Activated T-helper 2 cell treated with anti-CD3 and anti-CD28 coated beads, Interferon-gamma antibody, Interleukin-2, Interleukin-4, amounts not matched to agents 10 μg/mL and 5 μg/mL and 100 μg/mL, durations not matched to agents 14 hours and 24 hours and 36 hours (primary cell): ENCODE data around the gene UVSSA. TPM values are rescaled to one million over a fixed set of nuclear protein-coding genes. Genes with fewer than 3 reads are reported as not detected.

ENCODE experiments used
- DNase-seq: peaks from one replicate; pipeline ENCODE4 v3.0.0; 2021; ENCODE audit warnings: low spot score
- H3K27ac Mint-ChIP-seq: one replicate; pipeline ENCODE4 v1.8.0; 2021; ENCODE audit warnings: mixed read lengths
- H3K27me3 Mint-ChIP-seq: one replicate; pipeline ENCODE4 v1.8.0; 2021; ENCODE audit warnings: low read depth, mixed read lengths
- H3K36me3 Mint-ChIP-seq: one replicate; pipeline ENCODE4 v1.8.0; 2021; ENCODE audit warnings: low read depth, mixed read lengths
- H3K4me1 Mint-ChIP-seq: one replicate; pipeline ENCODE4 v1.8.0; 2021; ENCODE audit warnings: low read depth, mixed read lengths
- H3K4me3 Mint-ChIP-seq: one replicate; pipeline ENCODE4 v1.8.0; 2021; ENCODE audit warnings: low read depth, mild to moderate bottlenecking, moderate library complexity, mixed read lengths
- H3K9me3 Mint-ChIP-seq: one replicate; pipeline ENCODE4 v1.8.0; 2021; ENCODE audit warnings: mixed read lengths
- intact Hi-C: fragments of 100-400 bp; cut with micrococcal nuclease; formaldehyde crosslinking; loops from one replicate; pipeline ENCODE4 v1.15.1; 2023
- total RNA-seq: library from RNA; stranded (reverse); gene quantifications from 2 replicates; pipeline ENCODE4 v1.2.3, GENCODE V29; 2022

The UVSSA gene
- total RNA-seq, 1 donor from 2014 or later, result 23.5 TPM

DNA sequence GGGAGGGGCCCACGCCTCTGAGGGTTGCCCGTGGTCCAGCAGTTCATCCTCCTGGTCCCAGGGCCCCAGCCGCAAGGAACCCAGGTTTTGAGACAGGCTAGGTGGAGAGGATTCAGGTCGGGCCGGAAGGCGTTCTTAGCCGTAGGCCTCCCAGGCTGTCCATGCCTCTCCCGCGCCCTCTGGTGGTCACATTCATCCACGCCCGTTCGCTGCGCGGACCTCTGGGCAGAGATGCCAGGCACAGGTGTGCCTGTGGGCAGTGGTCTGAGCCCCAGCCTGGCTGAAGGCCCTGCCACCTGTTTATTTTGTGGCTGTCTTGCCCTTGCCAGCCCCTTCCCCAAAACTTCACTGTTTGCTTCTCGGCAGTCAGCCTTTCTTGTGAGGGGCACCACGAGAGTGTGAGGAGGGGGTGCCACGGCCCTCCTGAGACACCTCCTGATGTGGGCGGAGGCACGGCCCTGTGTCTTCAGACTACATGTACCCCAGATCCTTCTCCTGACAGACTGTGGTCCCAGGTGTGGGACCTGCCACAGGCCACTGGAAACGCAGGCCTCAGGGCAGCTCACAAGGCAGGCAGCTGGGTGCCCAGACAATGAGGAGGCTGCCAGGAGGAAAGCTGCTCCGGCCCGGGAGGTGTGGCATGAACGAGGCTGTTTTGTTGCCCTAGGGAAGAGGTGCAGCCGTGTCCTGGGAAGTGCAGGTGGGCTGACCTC, 5.0 kb downstream of the UVSSA start:
- Mint-ChIP-seq H3K4me3 (no peak overlapping the region), H3K27ac (peak overlapping the region; percentile 60), H3K36me3 (peaks cover 14% of the 10 kb centered on the region), H3K27me3 (no peaks in the 10 kb centered on the region), H3K4me1 (peaks cover 19% of the 10 kb centered on the region), H3K9me3 (no peaks in the 10 kb centered on the region)
- DNase-seq, result peak; percentile 83
- intact Hi-C loops, result loop anchor here (1.0 kb wide), 3 partner anchors 43 to 222 kb away; no protein-coding TSS in a partner anchor

DNA sequence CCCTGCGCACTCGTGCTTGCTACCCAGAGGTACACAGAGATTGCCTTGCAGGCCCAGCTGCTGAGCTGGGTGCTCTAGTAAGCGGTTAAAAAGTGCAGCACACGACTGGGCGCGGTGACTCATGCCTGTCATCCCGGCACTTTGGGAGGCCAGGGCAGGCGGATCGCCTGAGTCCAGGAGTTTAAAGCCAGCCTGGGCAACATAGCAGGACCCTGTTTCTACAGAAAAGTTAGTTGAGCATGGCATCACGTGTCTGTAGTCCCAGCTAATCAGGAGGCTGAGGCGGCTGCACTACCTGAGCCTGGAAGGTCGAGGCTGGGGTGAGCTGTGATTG, 5.5 kb downstream of the UVSSA start:
- Mint-ChIP-seq H3K27ac (no peak overlapping the region), H3K4me1 (peaks cover 19% of the 10 kb centered on the region), H3K9me3 (no peaks in the 10 kb centered on the region), H3K36me3 (peaks cover 14% of the 10 kb centered on the region), H3K4me3 (no peak overlapping the region), H3K27me3 (no peaks in the 10 kb centered on the region)
- no peak for DNase-seq
- intact Hi-C loops, result no loop called here

- Mint-ChIP-seq H3K27ac (no peak overlapping the region), H3K27me3 (no peaks in the 10 kb centered on the region), H3K36me3 (peaks cover 14% of the 10 kb centered on the region), H3K4me3 (no peak overlapping the region), H3K9me3 (no peaks in the 10 kb centered on the region), H3K4me1 (peaks cover 17% of the 10 kb centered on the region)
- intact Hi-C loops, result no loop called here
- DNase-seq, result no peak
These were observed 6.4 kb downstream of the UVSSA start for GRCh38 chr4:1353186-1354055.

DNA sequence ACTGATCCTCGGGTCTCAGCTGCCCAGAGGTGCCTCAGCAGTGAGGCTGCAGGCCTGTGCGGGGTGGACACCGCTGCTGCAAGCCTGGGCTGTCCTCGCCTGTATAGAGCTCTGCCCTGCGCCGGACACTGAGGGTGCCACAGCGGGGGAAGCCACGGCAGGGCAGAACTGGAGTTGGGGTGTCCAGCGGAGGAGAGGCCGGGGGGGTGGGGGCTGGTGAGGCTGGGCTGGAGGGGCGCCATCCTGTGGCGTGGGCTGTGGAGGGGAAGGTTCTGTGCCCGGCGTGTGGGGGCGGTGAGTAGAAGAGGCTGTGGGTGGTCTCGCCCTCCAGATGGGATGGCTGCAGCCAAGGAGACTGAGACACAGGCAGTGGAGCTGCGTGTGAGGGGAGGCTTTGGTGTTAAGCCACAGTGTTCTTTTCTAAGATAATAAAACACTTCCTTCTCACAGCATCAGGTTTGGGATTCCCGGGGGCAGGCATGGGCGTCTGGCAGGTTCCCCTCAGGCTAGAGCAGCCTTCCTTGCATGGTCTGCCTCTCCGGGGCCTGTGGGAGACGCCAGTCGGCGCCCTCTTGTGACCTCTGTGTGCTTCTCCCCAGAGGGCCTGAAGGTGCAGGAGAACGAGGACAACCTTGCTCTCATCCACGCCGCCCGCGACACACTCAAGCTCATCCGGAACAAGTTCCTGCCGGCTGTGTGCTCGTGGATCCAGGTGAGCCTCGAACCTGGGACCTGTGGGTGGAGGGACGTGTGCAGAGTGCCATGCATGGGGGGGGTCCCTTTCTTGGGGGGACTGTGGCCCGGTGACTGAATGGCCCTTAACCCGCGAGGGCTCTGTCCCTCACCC, 7.4 kb downstream of the UVSSA start:
- intact Hi-C loops, result no loop called here
- H3K36me3 Mint-ChIP-seq, result peaks cover 6% of the 10 kb centered on the region
- H3K4me3 Mint-ChIP-seq, result no peak overlapping the region
- DNase-seq, result no peak
- no peaks in the 10 kb centered on the region for H3K27me3 Mint-ChIP-seq
- peaks cover 10% of the 10 kb centered on the region for H3K4me1 Mint-ChIP-seq
- no peak overlapping the region for H3K27ac Mint-ChIP-seq
- H3K9me3 Mint-ChIP-seq, result no peaks in the 10 kb centered on the region

DNA sequence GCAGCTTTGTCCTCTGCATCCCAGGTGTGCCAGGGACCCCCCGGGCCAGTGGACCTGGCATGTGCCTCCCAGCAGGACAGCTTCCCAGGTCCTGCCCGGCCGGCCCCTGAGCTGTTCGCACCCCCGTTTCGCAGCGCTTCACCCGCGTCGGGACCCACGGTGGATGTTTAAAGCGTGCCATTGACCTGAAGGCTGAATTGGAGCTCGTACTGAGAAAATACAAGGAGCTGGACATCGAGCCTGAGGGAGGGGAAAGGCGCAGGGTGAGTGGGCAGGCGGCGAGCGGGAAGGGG, 7.9 kb downstream of the UVSSA start:
- H3K27me3 Mint-ChIP-seq, result no peaks in the 10 kb centered on the region
- H3K9me3 Mint-ChIP-seq, result no peaks in the 10 kb centered on the region
- intact Hi-C loops, result no loop called here
- H3K27ac Mint-ChIP-seq, result no peak overlapping the region
- peaks cover 7% of the 10 kb centered on the region for H3K4me1 Mint-ChIP-seq
- H3K4me3 Mint-ChIP-seq, result no peak overlapping the region
- no peak for DNase-seq
- H3K36me3 Mint-ChIP-seq, result peaks cover 6% of the 10 kb centered on the region

GRCh38 chr4:1355378-1355777, 8.4 kb downstream of the UVSSA start:
- Mint-ChIP-seq H3K4me3 (no peak overlapping the region), H3K27me3 (no peaks in the 10 kb centered on the region), H3K9me3 (no peaks in the 10 kb centered on the region), H3K36me3 (peaks cover 6% of the 10 kb centered on the region), H3K27ac (no peak overlapping the region), H3K4me1 (peaks cover 5% of the 10 kb centered on the region)
- intact Hi-C loops, result no loop called here
- DNase-seq, result no peak

GRCh38 chr4:1356181-1356998, 9.4 kb downstream of the UVSSA start:
- intact Hi-C loops, result no loop called here
- Mint-ChIP-seq H3K36me3 (peaks cover 6% of the 10 kb centered on the region), H3K27me3 (no peaks in the 10 kb centered on the region), H3K4me3 (no peak overlapping the region), H3K27ac (no peak overlapping the region), H3K4me1 (peaks cover 4% of the 10 kb centered on the region), H3K9me3 (no peaks in the 10 kb centered on the region)
- DNase-seq, result no peak

DNA sequence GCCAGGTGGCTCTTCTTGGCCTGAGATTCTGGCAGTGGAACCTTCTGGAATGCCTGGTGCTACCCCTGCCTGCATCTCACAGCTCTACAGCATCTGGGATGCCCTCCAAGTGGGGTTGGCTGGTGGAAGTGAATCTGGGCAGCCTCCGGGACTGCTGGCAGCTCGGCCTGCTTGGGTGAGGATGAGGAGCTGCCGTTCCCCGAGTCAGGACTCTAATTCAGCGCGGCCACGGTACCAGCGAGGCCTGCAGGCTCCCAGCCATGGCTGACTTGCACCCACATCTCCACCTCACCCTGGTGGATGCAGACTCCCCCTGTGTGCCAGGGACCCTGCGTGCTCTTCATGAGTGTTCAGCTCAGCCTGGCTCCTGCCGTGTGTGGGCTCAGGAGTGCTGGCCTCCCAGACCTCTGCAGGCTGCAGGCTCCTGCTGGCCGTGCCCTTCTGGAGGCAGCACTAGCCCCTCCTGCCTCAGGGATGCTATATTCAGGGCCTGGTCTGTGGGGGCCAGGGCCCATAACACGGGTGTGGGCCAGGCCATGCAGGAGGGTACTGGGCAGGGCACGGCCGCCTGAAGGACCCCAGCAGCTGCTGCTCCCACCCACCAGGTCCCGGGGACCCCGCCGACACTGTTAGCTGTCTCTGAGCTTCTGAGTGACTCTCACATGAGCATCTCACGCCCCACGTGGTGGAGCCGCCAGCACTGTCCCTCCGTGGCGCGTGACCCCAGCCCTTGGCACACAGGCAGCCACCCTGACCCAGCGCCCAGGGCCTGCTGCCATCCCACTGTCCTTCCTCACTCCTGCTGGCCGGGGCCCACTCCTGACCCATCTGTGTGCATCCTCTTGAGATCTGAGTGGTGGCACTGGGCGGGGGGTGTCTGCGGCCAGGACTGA, 10.6 kb downstream of the UVSSA start:
- Mint-ChIP-seq H3K4me1 (no peaks in the 10 kb centered on the region), H3K36me3 (peaks cover 3% of the 10 kb centered on the region), H3K9me3 (no peaks in the 10 kb centered on the region), H3K4me3 (no peak overlapping the region), H3K27me3 (no peaks in the 10 kb centered on the region), H3K27ac (no peak overlapping the region)
- intact Hi-C loops, result no loop called here
- DNase-seq, result no peak

DNA sequence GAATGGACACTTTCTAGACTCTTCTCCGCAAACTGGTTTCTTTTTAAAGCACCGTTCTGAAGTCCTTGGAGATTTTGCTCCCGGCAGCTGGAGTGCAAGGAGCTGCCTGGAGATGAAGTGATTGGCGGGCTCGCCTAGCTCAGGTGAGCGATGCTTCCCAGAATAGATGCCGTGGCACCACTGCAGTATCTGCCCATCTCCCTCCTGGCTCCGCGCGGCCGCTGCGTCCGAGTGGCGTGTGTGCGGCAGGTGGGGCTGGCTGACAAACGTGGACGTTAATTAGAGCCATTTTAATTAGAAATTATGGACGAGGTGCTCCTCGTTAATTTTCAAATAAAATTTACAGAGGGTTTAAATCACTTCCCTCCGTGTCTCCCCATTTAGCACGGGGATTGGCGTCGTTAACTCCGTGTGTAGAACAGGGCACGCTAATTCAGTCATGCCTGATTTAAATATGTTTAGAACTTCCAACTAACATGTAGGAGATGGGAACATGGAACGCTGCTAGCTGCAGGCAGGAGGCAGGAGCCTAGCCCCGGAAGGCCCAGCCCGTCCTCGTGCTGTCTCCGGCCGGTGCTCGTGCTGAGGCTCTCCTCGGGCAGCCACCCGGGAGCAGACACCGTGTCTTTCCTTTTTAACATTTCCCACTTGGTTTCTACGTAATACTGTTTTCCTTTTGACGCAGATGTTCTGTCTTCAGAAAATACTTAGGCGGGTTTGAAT, 11.6 kb downstream of the UVSSA start:
- Mint-ChIP-seq H3K9me3 (no peaks in the 10 kb centered on the region), H3K27me3 (no peaks in the 10 kb centered on the region), H3K27ac (no peak overlapping the region), H3K4me3 (no peak overlapping the region), H3K4me1 (no peaks in the 10 kb centered on the region), H3K36me3 (no peaks in the 10 kb centered on the region)
- intact Hi-C loops, result no loop called here
- DNase-seq, result no peak

- Mint-ChIP-seq H3K27me3 (no peaks in the 10 kb centered on the region), H3K4me1 (no peaks in the 10 kb centered on the region), H3K27ac (no peak overlapping the region), H3K4me3 (no peak overlapping the region), H3K9me3 (no peaks in the 10 kb centered on the region), H3K36me3 (no peaks in the 10 kb centered on the region)
- DNase-seq, result no peak
- intact Hi-C loops, result no loop called here
These were observed 12.1 kb downstream of the UVSSA start for GRCh38 chr4:1359144-1359501.

DNA sequence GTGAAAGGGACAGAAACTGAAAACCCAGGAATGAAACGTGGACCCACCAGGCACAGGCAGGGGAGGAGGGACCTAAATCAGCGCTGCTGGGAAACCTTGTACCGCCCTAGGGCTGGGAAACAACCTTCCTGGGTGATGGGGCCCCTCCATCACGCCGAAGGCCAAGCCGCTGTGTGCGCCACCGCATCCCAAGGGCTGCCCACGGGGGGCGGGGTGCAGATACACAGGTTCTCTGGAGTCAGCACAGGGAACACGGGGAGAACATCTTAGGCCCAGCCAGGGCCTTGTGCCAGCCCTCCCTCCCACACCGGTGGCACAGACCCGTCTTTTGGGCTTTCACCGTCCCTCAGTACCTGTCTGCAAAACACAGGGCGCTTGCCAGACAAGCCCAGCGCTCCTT, 13.0 kb downstream of the UVSSA start:
- Mint-ChIP-seq H3K36me3 (no peaks in the 10 kb centered on the region), H3K4me1 (no peaks in the 10 kb centered on the region), H3K4me3 (no peak overlapping the region), H3K27me3 (no peaks in the 10 kb centered on the region), H3K27ac (no peak overlapping the region), H3K9me3 (no peaks in the 10 kb centered on the region)
- intact Hi-C loops, result no loop called here
- no peak for DNase-seq
